Spleen (tissue), 11 donors: Measurements from ENCODE around the gene RPRD2. TPM values are rescaled to one million over a fixed set of nuclear protein-coding genes. Genes with fewer than 3 reads are reported as not detected.

ENCODE experiments used
- DNase-seq: peaks from one replicate; pipeline ENCODE4 v3.0.0-alpha.2; 2020
- H3K27ac ChIP-seq, 8 donors: fragments of 200-600 bp; sonication (generic) in 7 of 8; 1 replicate in 4 of 8; 2 replicates in 4 of 8; pipeline versions ENCODE4 v1.5.0 to v1.8.0; 2016 to 2021; ENCODE audit warnings: inconsistent platforms in 4 of 8, mild to moderate bottlenecking in 4 of 8, moderate library complexity in 1 of 8
- H3K27me3 ChIP-seq, 7 donors: fragments of 200-600 bp; sonication (generic) in 6 of 7; replicated peaks in 1 of 7; 1 replicate in 4 of 7; 2 replicates in 3 of 7; pipeline versions ENCODE4 v1.5.0 to v1.8.0; 2016 to 2021; ENCODE audit warnings: inconsistent platforms in 3 of 7, mild to moderate bottlenecking in 1 of 7
- H3K36me3 ChIP-seq, 6 donors: fragments of 200-600 bp; sonication (generic) in 5 of 6; 1 replicate in 4 of 6; 2 replicates in 2 of 6; pipeline versions ENCODE4 v1.5.0 to v1.8.0; 2016 to 2021; ENCODE audit warnings: inconsistent platforms in 2 of 6
- H3K4me1 ChIP-seq, 6 donors: fragments of 200-600 bp; sonication (generic) in 5 of 6; 1 replicate in 3 of 6; 2 replicates in 3 of 6; pipeline versions ENCODE4 v1.5.0 to v1.8.0; 2016 to 2021; ENCODE audit warnings: inconsistent platforms in 3 of 6
- H3K4me3 ChIP-seq, 8 donors: fragments of 200-600 bp; sonication (generic) in 7 of 8; 1 replicate in 4 of 8; 2 replicates in 4 of 8; pipeline versions ENCODE4 v1.5.0 to v1.8.0; 2016 to 2021; ENCODE audit warnings: inconsistent platforms in 4 of 8, mild to moderate bottlenecking in 4 of 8, moderate library complexity in 2 of 8
- H3K9me3 ChIP-seq, 8 donors: fragments of 200-600 bp; sonication (generic) in 7 of 8; 1 replicate in 4 of 8; 2 replicates in 4 of 8; pipeline versions ENCODE4 v1.5.0 to v1.8.0; 2016 to 2021; ENCODE audit warnings: inconsistent platforms in 4 of 8
- CTCF ChIP-seq, 11 experiments: fragments of 200-600 bp in 7 of 11; fragments of 450-650 bp in 4 of 11; sonication (generic) in 4 of 11; IDR thresholded peaks in 8 of 11; conservative IDR thresholded peaks in 3 of 11; 1 replicate in 7 of 11; 2 replicates in 4 of 11; pipeline versions ENCODE4 v1.4.0 to v1.8.0; 2016 to 2021; ENCODE audit warnings: antibody characterized with exemption in 11 of 11, inconsistent platforms in 4 of 11, mild to moderate bottlenecking in 1 of 11
- POLR2A ChIP-seq, 3 donors: fragments of 450-650 bp; IDR thresholded peaks; one replicate each; pipeline ENCODE4 v1.5.1; 2017; ENCODE audit warnings: antibody characterized with exemption in 3 of 3, mild to moderate bottlenecking in 1 of 3
- POLR2AphosphoS5 ChIP-seq, 3 donors: sonication (generic); formaldehyde crosslinking; IDR thresholded peaks; one replicate each; pipeline ENCODE4 v1.5.1; 2017; ENCODE audit warnings: antibody characterized with exemption in 3 of 3
- WGBS, 5 donors: extraction: QIAGEN DNeasy Blood & Tissue Kit in 3 of 5; methylation state at CpG; one replicate each; pipeline versions ENCODE4 v1.1.5 to v1.1.7; 2013 to 2018; 5-methylcytosine and 5-hydroxymethylcytosine counted together
- intact Hi-C: fragments of 100-400 bp; cut with DNase I; formaldehyde crosslinking; loops from one replicate; pipeline ENCODE4 v1.15.0; 2023; ENCODE audit warnings: low total_unique reads
- polyA plus RNA-seq, 3 donors: library from polyadenylated mRNA; stranded (reverse); fragments of 200-250 nt; gene quantifications; one replicate each; pipeline ENCODE4 v1.2.1, GENCODE V29; 2013
- total RNA-seq, 7 donors: library from RNA; depleted of rRNA in 3 of 7; stranded (reverse); fragments of >200 nt in 3 of 7; fragmentation: NEBNext Ultra II Directional in 4 of 7; extraction: Animal tissue kit (Norgen Biotek cat#: 25700) in 4 of 7; gene quantifications; one replicate each; pipeline versions ENCODE4 v1.1.0 to v1.2.1, GENCODE V29; 2016 to 2021
- donor health status: healthy with polysubstance abuse.
- donor health status: DM: no; HTN: no; CAD: no; lungs with moderate emphysema.
- donor health status: DM: no; HTN: no; CAD: no.
- donor health status: Bipolar disorder and iron deficiency.
- donor health status: healthy.
- donor health status: DM: no; HTN: no; CAD: no.
- donor health status: DM: yes; HTN: yes; CAD: no.

RPRD2 gene
- total and polyA plus RNA-seq, 10 donors = 3.8 to 42.4 (median 29.5) TPM

GRCh38 chr1:150477733-150478132, 113.8 kb downstream of the RPRD2 start:
- intact Hi-C loops = loop anchor here (10.0 kb wide), 1 partner anchor 113 kb away; the partner anchor contains the start of gene RPRD2
- Histone ChIP-seq H3K9me3 (no peaks in the 10 kb centered on the region), H3K27me3 (no peaks in the 10 kb centered on the region), H3K27ac (peak overlapping the region in 1 of 8 donors; percentile 9), H3K36me3 (peaks cover 0 to 16% (median 4%) of the 10 kb centered on the region in 6 donors), H3K4me1 (peaks cover 0 to 33% (median 7%) of the 10 kb centered on the region in 6 donors), H3K4me3 (no peak overlapping the region)
- TF ChIP-seq POLR2AphosphoS5 (IDR thresholded peaks at IDR 0.05) (no peak), CTCF (IDR thresholded peaks at IDR 0.05 in 8 of 11, conservative IDR thresholded peaks at IDR 0.05 in 3 of 11) (no peak), POLR2A (IDR thresholded peaks at IDR 0.05) (no peak)
- no peak for DNase-seq
- 54 to 72% (median 71%) methylated on average over 4 of the region's 4 CpGs for WGBS, 5 donors

GRCh38 chr1:150479370-150479769, 115.4 kb downstream of the RPRD2 start:
- 65 to 76% (median 70%) methylated on average over 4 of the region's 4 CpGs for WGBS, 5 donors

GRCh38 chr1:150479927-150480352, 116.0 kb downstream of the RPRD2 start:
- Histone ChIP-seq H3K27me3 (no peaks in the 10 kb centered on the region), H3K9me3 (no peaks in the 10 kb centered on the region), H3K36me3 (no peaks in the 10 kb centered on the region), H3K4me3 (no peak overlapping the region), H3K27ac (no peak overlapping the region), H3K4me1 (peaks cover 0 to 18% (median 0%) of the 10 kb centered on the region in 6 donors)
- DNase-seq = no peak
- intact Hi-C loops = loop anchor here (10.0 kb wide), 1 partner anchor 115 kb away; the partner anchor contains the start of gene RPRD2
- 69 to 82% (median 72%) methylated on average over 2 of the region's 2 CpGs for WGBS, 5 donors
- TF ChIP-seq POLR2A (IDR thresholded peaks at IDR 0.05) (no peak), CTCF (IDR thresholded peaks at IDR 0.05 in 8 of 11, conservative IDR thresholded peaks at IDR 0.05 in 3 of 11) (no peak), POLR2AphosphoS5 (IDR thresholded peaks at IDR 0.05) (no peak)

More at GRCh38 chr1:150479370-150479769, 115.4 kb downstream of the RPRD2 start:
- peaks cover 0 to under 1% (median 0%) of the 10 kb centered on the region in 6 donors for H3K36me3 ChIP-seq
- no peak for DNase-seq
- no peak for TF ChIP-seq POLR2A (IDR thresholded peaks at IDR 0.05)
- no peak for TF ChIP-seq CTCF (IDR thresholded peaks at IDR 0.05 in 8 of 11, conservative IDR thresholded peaks at IDR 0.05 in 3 of 11)
- no peak for TF ChIP-seq POLR2AphosphoS5 (IDR thresholded peaks at IDR 0.05)
- H3K27ac ChIP-seq = no peak overlapping the region
- H3K4me3 ChIP-seq = no peak overlapping the region
- peaks cover 0 to 24% (median 3%) of the 10 kb centered on the region in 6 donors for H3K4me1 ChIP-seq
- H3K9me3 ChIP-seq = no peaks in the 10 kb centered on the region
- no peaks in the 10 kb centered on the region for H3K27me3 ChIP-seq
- intact Hi-C loops = loop anchor here (10.0 kb wide), 1 partner anchor 115 kb away; the partner anchor contains the start of gene RPRD2

GRCh38 chr1:150484431-150484830, 120.5 kb downstream of the RPRD2 start:
- Histone ChIP-seq H3K4me3 (no peak overlapping the region), H3K36me3 (peaks cover 0 to 8% (median 3%) of the 10 kb centered on the region in 6 donors), H3K9me3 (no peaks in the 10 kb centered on the region), H3K27ac (no peak overlapping the region), H3K4me1 (peaks cover 8 to 25% (median 16%) of the 10 kb centered on the region in 6 donors), H3K27me3 (no peaks in the 10 kb centered on the region)
- WGBS, 5 donors = 85 to 95% (median 91%) methylated on average over 5 of the region's 5 CpGs
- DNase-seq = no peak
- TF ChIP-seq POLR2AphosphoS5 (IDR thresholded peaks at IDR 0.05) (no peak), CTCF (IDR thresholded peaks at IDR 0.05 in 8 of 11, conservative IDR thresholded peaks at IDR 0.05 in 3 of 11) (no peak), POLR2A (IDR thresholded peaks at IDR 0.05) (no peak)
- intact Hi-C loops = no loop called here
